DND-41 (cell line): Measurements from ENCODE around the gene CFB.

Source experiments
- CTCF ChIP-seq: IDR thresholded peaks from 2 replicates; pipeline ENCODE4 v1.5.1; 2012; ENCODE audit warnings: borderline replicate concordance, low read length, moderate library complexity, mild to moderate bottlenecking; ENCODE audit not compliant: poor library complexity, severe bottlenecking; ENCODE audit errors: extremely low read depth
- EZH2 ChIP-seq: IDR thresholded peaks from 3 replicates; pipeline ENCODE4 v1.6.1; 2012; ENCODE audit warnings: borderline replicate concordance, low read depth, mild to moderate bottlenecking, moderate library complexity, low read length, inconsistent platforms; ENCODE audit not compliant: severe bottlenecking

- TF ChIP-seq EZH2 (no peak), CTCF (no peak)
Measured at GRCh38 chr6:31972709-31973350, 26.9 kb downstream of the CFB start.
